HG02870 (cell line): Measurements from ENCODE around the gene GPANK1.

Experiments used
- ATAC-seq: cut with Tn5 transposase; IDR thresholded peaks from one replicate; pipeline ENCODE4 v1.9.1; 2021; ENCODE audit warnings: mild to moderate bottlenecking, moderate library complexity; ENCODE audit not compliant: unreplicated experiment

The GPANK1 gene

GRCh38 chr6:31621991-31622390 lies 42.8 kb downstream of the GPANK1 start:
- ATAC-seq: no peak

- no peak for ATAC-seq
These were observed 43.4 kb downstream of the GPANK1 start for GRCh38 chr6:31621320-31621939.

GRCh38 chr6:31620586-31621319 lies 44.0 kb downstream of the GPANK1 start, which contains the start of gene PRRC2A:
TSS of gene PRRC2A (plus strand) at chr6:31620715. CDS start at chr6:31622790, 2,075 bp downstream.
- peak; percentile 56 for ATAC-seq

DNA sequence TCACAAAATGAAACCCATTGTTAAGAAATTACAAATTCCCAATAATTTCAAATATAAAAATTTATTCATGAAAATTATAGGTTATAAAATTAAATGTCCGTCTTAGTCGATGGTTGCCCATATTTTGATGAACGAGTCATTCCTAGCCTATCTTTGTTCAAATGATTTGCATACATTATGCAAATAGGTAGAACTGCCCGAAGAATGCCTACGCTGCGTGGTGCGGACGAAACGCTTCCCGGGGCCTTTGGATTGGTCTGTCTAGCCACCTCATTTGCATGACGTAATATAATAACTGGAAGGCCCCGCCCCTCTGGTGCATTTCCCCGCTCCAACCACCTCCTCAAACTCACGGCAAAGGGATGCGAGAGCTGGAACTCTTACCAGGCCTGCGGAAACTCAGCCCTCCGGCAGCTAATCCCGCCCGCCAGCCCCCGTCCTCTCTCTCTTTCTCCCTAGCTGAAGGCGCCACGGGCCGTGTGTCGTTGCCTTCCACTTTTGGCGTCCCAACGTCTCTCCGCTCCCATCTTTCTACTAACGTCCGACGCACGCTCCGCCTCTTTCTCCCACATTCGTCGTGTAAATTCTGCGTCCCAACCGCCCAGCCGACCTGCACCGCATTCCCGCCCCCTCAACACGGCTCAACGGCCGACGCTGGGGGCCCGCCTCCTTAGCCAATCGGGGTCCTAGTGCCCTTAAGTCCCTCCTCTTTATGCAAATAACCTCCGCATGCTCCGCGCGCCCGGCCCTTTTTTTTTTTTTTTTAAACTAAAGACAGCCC lies 44.8 kb downstream of the GPANK1 start:
- ATAC-seq: peak; percentile 81

DNA sequence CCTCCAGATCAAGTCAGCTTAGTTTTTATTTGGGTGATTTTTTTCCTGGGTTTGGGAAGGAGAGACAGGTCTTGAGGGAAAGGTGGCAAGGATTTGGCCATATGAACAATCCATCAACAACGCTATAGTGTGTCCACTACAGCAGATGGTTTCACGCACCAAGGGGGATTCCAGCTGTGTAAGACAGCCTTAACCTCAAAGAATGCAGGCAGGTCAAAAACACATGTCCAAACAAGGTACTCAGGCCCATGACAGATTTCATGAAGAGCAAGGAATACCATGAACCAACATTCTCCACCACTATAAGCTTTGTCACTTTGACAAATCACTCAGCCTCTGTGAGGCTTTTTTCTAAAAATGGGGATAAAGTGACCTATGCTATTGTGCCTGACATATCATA lies 47.8 kb downstream of the GPANK1 start:
- no peak for ATAC-seq

- no peak for ATAC-seq
These were observed 49.0 kb downstream of the GPANK1 start for GRCh38 chr6:31615748-31616147.

DNA sequence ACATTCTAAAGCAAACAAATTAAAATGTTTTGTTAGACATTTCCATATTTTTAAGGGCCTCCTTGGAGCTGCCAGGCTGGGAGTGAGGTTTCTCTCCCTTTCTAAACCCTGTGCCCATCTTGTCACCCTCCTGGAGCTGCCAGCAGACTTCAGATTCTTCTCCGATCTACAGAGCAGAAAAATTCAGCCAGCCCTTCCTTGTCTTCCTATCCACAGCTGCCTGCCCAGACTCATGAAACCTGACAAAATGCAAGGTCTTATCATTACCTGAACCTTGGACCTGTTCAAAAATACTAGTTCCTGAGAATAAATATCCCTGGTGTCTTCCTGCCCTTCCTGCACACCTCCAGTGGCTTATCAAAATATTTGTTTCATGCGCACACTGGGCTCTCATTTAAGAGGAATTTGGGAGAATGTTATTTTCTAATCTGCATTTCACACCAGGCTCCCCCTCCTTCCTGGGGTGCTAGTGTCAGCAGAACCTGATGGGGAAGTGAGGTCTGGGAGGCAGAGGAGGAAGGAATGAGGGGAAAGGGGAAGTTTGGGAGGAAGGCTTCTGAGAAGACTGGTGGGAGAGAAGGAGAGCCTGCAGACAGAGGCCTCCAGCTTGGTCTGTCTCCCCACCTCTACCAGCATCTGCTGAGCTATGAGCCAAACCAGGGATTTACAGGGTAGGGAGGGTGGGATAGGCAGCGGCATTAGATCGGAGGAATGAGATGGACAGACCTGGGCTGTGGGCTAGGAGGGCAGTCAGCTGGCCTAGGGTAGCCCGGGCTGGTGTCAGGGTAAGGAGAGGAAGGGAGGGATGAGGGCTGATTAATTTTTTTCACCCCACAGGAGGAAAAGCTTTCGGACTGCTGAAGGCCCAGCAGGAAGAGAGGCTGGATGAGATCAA lies 49.9 kb downstream of the GPANK1 start, which contains the start of gene AIF1:
Gene AIF1 (plus strand): TSS at position 551 of the 895 bp plus-strand sequence. CDS start 96 bp downstream, at position 647.
- ATAC-seq: no peak

- no peak for ATAC-seq
These were observed 50.6 kb downstream of the GPANK1 start for GRCh38 chr6:31614075-31614619.
